Measurements from ENCODE around the gene TRPM4.

Gene TRPM4

GRCh38 chr19:49243726-49244125, 86.1 kb downstream of the TRPM4 start:
- no peak for DNase-seq

- no peak for DNase-seq
Measured at GRCh38 chr19:49244256-49244655, 86.7 kb downstream of the TRPM4 start.

- no peak for DNase-seq
Measured at GRCh38 chr19:49247676-49248075, 90.1 kb downstream of the TRPM4 start.

GRCh38 chr19:49249933-49250332, 92.3 kb downstream of the TRPM4 start:
- DNase-seq: no peak

GRCh38 chr19:49255674-49256073, 98.1 kb downstream of the TRPM4 start:
- no peak for DNase-seq

GRCh38 chr19:49256691-49257090, 99.1 kb downstream of the TRPM4 start:
- no peak for DNase-seq

Data from NCI-H1417 treated with DMSO at 0.1 percent for 48 hours (cell line).